NK-92 (cell line): Measurements from ENCODE around the gene PCK2.

Experiments
- DNase-seq: peaks from one replicate; lab custom pipeline; 2025; ENCODE audit not compliant: unreplicated experiment; lab: John Stamatoyannopoulos, UW

Gene PCK2

GRCh38 chr14:24060984-24061913 is 32.9 kb upstream of the PCK2 start:
- DNase-seq = no peak

- DNase-seq = no peak
These were observed 31.7 kb upstream of the PCK2 start for GRCh38 chr14:24062216-24062980.

GRCh38 chr14:24063263-24063836 is 30.8 kb upstream of the PCK2 start:
- DNase-seq = no peak

- no peak for DNase-seq
These were observed 29.9 kb upstream of the PCK2 start for GRCh38 chr14:24064091-24064795.

GRCh38 chr14:24064856-24065255 is 29.3 kb upstream of the PCK2 start:
- DNase-seq = no peak

- no peak for DNase-seq
These were observed 28.7 kb upstream of the PCK2 start for GRCh38 chr14:24065408-24065807.

- no peak for DNase-seq
These were observed 27.5 kb upstream of the PCK2 start for GRCh38 chr14:24066496-24067132.

- DNase-seq = no peak
These were observed 26.7 kb upstream of the PCK2 start for GRCh38 chr14:24067133-24068082.

GRCh38 chr14:24068711-24069410 is 25.2 kb upstream of the PCK2 start:
- DNase-seq = no peak

GRCh38 chr14:24069411-24069735 is 24.7 kb upstream of the PCK2 start:
- DNase-seq = no peak

- no peak for DNase-seq
These were observed 23.6 kb upstream of the PCK2 start for GRCh38 chr14:24070285-24071143.

- no peak for DNase-seq
These were observed 22.9 kb upstream of the PCK2 start, which contains the start of gene CPNE6 for GRCh38 chr14:24071144-24071697. Gene CPNE6, plus strand, starts transcription at chr14:24071562. Its CDS starts 1,375 bp downstream, at chr14:24072937.

- no peak for DNase-seq
These were observed 22.2 kb upstream of the PCK2 start for GRCh38 chr14:24071836-24072430.

- DNase-seq = no peak
These were observed 21.7 kb upstream of the PCK2 start for GRCh38 chr14:24072436-24072835.

GRCh38 chr14:24072881-24073877 is 20.9 kb upstream of the PCK2 start:
- DNase-seq = no peak
